ENCODE data around the gene DXO.
A peak's percentile ranks its signal among the peaks of the same experiment; 100 is the strongest.

The DXO gene

DNA sequence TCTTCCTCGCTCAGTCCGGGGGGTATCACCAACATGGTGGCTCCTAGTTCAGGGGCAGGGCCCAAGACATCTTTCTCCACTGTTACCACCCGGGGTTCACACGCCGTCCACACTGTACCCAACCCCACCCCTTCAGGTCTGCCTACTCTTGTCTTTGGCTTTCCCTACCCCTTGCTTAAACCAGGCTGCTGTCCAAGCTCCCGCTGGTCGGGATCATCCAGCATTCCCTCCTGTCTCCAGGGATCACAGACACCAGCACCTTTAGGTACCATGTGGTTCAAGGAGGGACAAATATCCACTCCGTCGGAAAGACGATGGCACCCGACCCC is 13.6 kb downstream of the DXO start:
- no peak for DNase-seq (ENCODE audit: low read depth)
- H3K4me3 ChIP-seq (ENCODE audit: low read depth, low read length) = peak overlapping the region; percentile 97
- TF ChIP-seq, protein P1, sequence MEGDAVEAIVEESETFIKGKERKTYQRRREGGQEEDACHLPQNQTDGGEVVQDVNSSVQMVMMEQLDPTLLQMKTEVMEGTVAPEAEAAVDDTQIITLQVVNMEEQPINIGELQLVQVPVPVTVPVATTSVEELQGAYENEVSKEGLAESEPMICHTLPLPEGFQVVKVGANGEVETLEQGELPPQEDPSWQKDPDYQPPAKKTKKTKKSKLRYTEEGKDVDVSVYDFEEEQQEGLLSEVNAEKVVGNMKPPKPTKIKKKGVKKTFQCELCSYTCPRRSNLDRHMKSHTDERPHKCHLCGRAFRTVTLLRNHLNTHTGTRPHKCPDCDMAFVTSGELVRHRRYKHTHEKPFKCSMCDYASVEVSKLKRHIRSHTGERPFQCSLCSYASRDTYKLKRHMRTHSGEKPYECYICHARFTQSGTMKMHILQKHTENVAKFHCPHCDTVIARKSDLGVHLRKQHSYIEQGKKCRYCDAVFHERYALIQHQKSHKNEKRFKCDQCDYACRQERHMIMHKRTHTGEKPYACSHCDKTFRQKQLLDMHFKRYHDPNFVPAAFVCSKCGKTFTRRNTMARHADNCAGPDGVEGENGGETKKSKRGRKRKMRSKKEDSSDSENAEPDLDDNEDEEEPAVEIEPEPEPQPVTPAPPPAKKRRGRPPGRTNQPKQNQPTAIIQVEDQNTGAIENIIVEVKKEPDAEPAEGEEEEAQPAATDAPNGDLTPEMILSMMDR (conservative IDR thresholded peaks at IDR 0.05; ENCODE audit: low read depth, low read length) = no peak

DNA sequence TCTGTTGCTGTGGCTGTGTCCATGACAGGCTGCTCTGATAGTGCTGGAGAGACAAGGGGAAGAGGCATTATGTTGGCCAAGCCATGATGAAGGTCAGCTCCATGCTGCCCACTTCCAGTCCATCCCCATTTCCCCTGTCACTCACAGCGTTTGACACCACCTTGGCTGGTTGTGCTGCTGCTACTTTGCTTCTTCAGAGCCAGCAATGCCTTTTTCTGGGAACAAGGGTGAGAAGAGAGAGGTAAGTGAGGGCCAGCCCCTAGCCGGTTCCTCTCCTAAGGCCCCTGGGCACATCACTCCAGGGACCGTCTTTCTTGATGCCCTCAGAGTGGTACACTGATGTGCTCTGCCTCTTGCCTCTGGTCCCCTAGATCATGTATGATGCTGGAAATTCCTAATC is 15.1 kb downstream of the DXO start:
- H3K4me3 ChIP-seq (ENCODE audit: low read depth, low read length) = no peak overlapping the region
- TF ChIP-seq, protein P1 (conservative IDR thresholded peaks at IDR 0.05; ENCODE audit: low read depth, low read length) = no peak
- DNase-seq (ENCODE audit: low read depth) = no peak

- TF ChIP-seq, protein P1 (conservative IDR thresholded peaks at IDR 0.05; ENCODE audit: low read depth, low read length) = no peak
- H3K4me3 ChIP-seq (ENCODE audit: low read depth, low read length) = no peak overlapping the region
- DNase-seq (ENCODE audit: low read depth) = no peak
Observed at GRCh38 chr6:31954511-31954910, 17.4 kb downstream of the DXO start.

DNA sequence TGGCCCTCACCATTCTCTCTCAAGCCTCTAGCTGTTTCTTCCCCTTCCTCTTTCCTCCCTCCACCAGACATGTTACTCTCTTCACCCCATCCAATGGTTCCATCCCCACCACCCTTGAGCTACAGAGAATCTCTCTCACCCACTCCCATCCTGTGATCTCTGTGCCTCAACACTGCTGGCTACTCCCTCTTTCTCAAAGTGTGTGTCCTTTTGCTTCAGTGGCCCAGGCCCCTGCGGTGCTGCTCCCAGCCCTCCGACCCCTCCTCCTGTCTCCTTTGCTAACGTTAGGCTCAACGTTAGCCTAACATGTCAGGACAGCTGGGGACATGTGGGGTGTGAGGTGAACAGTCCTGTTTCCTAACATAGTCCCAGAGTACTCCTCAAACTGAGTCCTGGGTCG is 19.0 kb downstream of the DXO start:
- TF ChIP-seq, protein P1 (conservative IDR thresholded peaks at IDR 0.05; ENCODE audit: low read depth, low read length) = no peak
- no peak overlapping the region for H3K4me3 ChIP-seq (ENCODE audit: low read depth, low read length)
- DNase-seq (ENCODE audit: low read depth) = no peak

DNA sequence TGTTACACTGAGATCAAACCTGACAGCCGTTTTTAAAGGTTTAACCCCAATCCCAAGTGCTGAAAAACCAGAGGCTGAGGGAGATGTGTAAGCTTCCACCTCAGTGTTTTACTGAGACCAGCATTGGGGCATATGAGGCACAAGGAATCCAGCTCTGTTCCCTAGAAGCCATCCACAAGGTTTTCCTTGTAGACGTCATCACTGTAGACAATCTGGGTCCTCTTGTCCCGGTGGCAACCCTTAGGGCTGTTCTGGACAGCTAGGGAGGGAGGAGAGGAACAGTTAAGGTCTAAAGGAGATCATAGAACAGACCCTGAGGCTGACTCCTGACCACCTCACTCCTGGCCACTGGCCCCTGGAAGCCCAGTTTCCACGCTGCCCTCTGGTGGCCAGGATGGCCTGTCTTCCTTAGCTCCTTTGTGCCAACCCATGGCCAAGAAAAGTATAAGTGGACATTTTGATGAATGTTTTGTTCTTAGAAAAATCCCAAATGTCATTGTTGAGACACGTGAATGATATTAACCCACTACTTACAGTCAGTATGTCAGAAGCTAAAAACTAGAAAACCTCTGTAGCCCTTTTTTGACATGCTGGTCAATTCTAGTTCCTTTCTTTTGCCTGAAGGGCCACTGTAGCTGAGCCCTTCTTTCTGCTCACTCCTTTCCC is 19.7 kb downstream of the DXO start:
- DNase-seq (ENCODE audit: low read depth) = peak; percentile 78
- TF ChIP-seq, protein P1 (conservative IDR thresholded peaks at IDR 0.05; ENCODE audit: low read depth, low read length) = peak; percentile 94
- no peak overlapping the region for H3K4me3 ChIP-seq (ENCODE audit: low read depth, low read length)

- DNase-seq (ENCODE audit: low read depth) = no peak
- TF ChIP-seq, protein P1 (conservative IDR thresholded peaks at IDR 0.05; ENCODE audit: low read depth, low read length) = no peak
Observed at GRCh38 chr6:31949926-31950548, 21.9 kb downstream of the DXO start.

More at GRCh38 chr6:31949926-31950548, 21.9 kb downstream of the DXO start:
- no peak overlapping the region for H3K4me3 ChIP-seq (ENCODE audit: low read depth, low read length)
